Right cardiac atrium (tissue), 5 donors: Measurements from ENCODE around the gene GPC6. TPM values are rescaled to one million over a fixed set of nuclear protein-coding genes. Genes with fewer than 3 reads are reported as not detected.

Source experiments
- ATAC-seq, 2 donors: fragments of 200-7000 bp; cut with Tn5 transposase; one replicate each; pipeline versions ENCODE4 v1.8.0 to v1.9.1; 2020; ENCODE audit warnings: moderate library complexity in 2 of 2, mild to moderate bottlenecking in 1 of 2
- DNase-seq, 3 donors: peaks; one replicate each; pipeline ENCODE4 v3.0.0-alpha.2; 2020
- H3K27ac ChIP-seq: one replicate; pipeline ENCODE4 v1.5.1; 2013; ENCODE audit warnings: mild to moderate bottlenecking, low read length, control low read depth, moderate library complexity
- H3K27me3 ChIP-seq: one replicate; pipeline ENCODE4 v1.6.1; 2013; ENCODE audit not compliant: control insufficient read depth, insufficient read depth
- H3K4me1 ChIP-seq: one replicate; pipeline ENCODE4 v1.6.1; 2013; ENCODE audit warnings: low read length; ENCODE audit not compliant: control insufficient read depth, insufficient read depth
- H3K4me3 ChIP-seq: one replicate; pipeline ENCODE4 v1.5.1; 2013; ENCODE audit warnings: low read length, control low read depth
- H3K9me3 ChIP-seq: one replicate; pipeline ENCODE4 v1.6.1; 2013; ENCODE audit warnings: low read length; ENCODE audit not compliant: control insufficient read depth
- WGBS: extraction: QIAGEN DNeasy Blood & Tissue Kit; methylation state at CpG from one replicate; pipeline ENCODE4 v1.1.7; 2013; 5-methylcytosine and 5-hydroxymethylcytosine counted together
- intact Hi-C, 4 donors: fragments of 100-400 bp; cut with DNase I; formaldehyde crosslinking; loops; one replicate each; pipeline versions ENCODE4 v1.11.0 to v1.14.0; 2022 to 2023
- polyA plus RNA-seq: library from polyadenylated mRNA; stranded (reverse); fragments of 200-250 nt; gene quantifications from one replicate; pipeline ENCODE4 v1.2.3, GENCODE V29; 2013
- total RNA-seq, 4 donors: library from RNA; stranded (reverse); fragmentation: NEBNext Ultra II Directional; extraction: Animal tissue kit (Norgen Biotek cat#: 25700); gene quantifications; one replicate each; pipeline ENCODE4 v1.2.1, GENCODE V29; 2021
- donor health status: healthy with polysubstance abuse.
- donor health status: DM: no; HTN: yes; CAD: no.
- donor health status: DM: no; HTN: no; CAD: no.
- donor health status: DM: no; HTN: yes; CAD: no; lungs with severe emphysema.
- donor health status: DM: yes; HTN: yes; CAD: no.

Gene GPC6
- total and polyA plus RNA-seq, 5 donors, result 1.5 to 11.0 (median 5.3) TPM

DNA sequence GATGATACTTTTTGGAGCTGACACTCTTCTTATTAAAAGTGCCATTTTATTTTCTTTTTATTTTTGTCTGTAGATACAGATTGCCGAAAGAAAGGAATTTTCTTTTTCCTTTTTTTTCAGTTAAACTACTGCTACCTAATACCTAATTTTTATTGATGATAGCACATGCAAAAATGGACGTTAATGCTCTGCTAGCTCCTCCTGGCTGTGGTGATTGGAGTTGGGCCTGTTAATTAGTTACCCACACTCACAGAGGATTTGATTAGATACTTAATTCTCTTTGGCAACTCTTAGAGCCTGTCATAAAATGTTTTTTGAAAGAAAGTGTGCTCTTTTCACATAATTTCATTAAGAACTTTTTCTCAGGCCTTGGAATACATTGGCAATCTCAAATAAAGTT lies 886.1 kb downstream of the GPC6 start:
- intact Hi-C loops, result no loop called here
- WGBS, result 57% methylated on average over 2 of the region's 2 CpGs
- H3K27ac ChIP-seq, result no peak overlapping the region

DNA sequence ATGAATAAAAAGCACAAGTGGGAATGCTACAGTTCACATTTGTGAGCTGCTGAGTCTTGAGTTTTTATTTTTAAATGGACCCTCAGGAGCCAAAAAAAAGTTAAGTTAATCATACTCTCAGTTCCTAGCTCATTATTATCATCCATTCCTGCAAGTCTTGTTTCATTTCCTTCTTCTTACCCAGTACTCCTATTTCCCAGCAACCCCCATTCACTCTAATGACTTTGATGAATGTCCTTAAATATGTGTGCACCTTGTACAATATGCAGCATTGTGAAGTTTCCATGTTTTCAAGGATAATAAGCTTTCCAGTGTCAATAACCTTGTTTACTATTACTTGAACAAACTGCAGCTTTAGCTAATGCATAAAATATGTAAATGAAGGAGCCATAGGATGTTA lies 886.6 kb downstream of the GPC6 start:
- Histone ChIP-seq H3K27ac (no peak overlapping the region), H3K27me3 (no peaks in the 10 kb centered on the region), H3K4me3 (no peak overlapping the region), H3K4me1 (no peaks in the 10 kb centered on the region), H3K9me3 (no peaks in the 10 kb centered on the region)
- intact Hi-C loops, result no loop called here
- ATAC-seq, result no peak
- DNase-seq, result no peak

More for the DNA sequence above, 886.1 kb downstream of the GPC6 start:
- DNase-seq (no peak), ATAC-seq (no peak)
- Histone ChIP-seq H3K27me3 (no peaks in the 10 kb centered on the region), H3K4me3 (no peak overlapping the region), H3K4me1 (no peaks in the 10 kb centered on the region), H3K9me3 (no peaks in the 10 kb centered on the region)

DNA sequence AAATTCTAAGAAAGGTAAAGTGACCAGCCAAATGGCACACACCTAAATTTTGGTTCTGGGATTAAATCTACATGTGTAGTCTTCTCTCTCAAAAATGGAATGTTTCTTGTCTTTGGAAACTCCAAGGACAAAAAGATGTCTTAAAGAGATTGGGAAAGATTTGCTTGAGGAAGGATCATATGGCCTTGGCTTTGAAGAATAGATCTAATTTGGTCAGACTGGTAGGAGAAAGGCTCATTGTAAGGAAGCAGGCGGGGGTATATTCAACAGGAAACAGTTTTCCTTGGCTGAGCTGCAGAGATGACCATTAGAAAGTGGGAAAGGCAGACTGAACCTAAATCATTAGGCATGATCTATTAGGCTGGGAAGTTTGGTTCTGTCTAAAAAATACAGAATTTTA lies 887.6 kb downstream of the GPC6 start:
- DNase-seq, result no peak
- intact Hi-C loops, result no loop called here

DNA sequence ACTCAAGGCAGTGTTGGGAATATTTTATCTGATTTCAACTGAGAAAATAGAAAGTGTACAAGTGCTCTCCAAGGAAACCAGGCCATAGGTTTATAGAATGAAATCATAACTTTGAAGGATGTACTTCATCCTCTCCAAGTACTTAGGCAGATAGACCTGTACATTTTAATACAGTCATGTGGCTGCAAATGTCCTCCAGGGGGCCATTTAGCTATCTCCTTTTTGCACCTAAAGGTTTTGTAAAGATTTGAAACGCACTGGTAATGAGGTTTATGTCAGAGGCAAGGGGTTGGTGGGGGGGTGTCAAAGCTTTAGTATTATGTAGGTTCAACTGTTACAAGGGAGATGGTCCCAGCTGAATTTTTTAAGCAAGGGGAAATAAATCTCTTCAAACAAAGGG lies 888.4 kb downstream of the GPC6 start:
- Histone ChIP-seq H3K4me3 (no peak overlapping the region), H3K9me3 (no peaks in the 10 kb centered on the region), H3K27ac (no peak overlapping the region), H3K4me1 (no peaks in the 10 kb centered on the region), H3K27me3 (no peaks in the 10 kb centered on the region)
- 73% methylated on average over 1 of the region's 1 CpG for WGBS
- intact Hi-C loops, result no loop called here
- DNase-seq, result no peak
- no peak for ATAC-seq

More for the DNA sequence above, 887.6 kb downstream of the GPC6 start:
- Histone ChIP-seq H3K27me3 (no peaks in the 10 kb centered on the region), H3K27ac (no peak overlapping the region), H3K4me1 (no peaks in the 10 kb centered on the region), H3K9me3 (no peaks in the 10 kb centered on the region), H3K4me3 (no peak overlapping the region)
- 81% methylated on average over 1 of the region's 1 CpG for WGBS
- ATAC-seq, result no peak

DNA sequence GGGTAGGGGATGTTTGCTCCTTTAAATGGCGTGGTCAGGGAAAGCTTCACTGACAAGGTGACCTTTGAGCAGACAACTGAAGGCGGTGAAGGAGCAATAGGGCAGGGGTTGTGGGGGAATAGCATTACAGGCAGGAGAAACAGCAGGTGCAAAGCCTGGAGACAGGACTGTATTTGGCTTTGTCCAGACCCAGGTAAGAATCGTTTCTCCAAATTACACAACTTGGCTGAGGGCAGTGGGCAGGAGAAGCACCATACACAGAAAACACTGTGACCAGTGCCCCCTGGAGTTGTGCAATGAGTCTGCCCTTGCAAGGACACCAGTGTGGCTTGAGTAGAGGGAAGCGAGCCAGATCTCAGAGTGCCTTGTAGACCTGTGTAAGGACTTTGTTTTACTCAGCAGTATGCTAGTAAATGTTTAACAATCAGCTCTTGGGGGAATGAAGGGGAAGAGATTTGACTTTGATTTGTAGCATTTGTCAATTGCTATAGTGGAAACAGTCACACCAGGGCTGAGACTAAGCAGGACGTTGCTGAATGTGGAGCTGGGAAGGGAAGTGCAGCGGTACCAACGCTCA lies 892.8 kb downstream of the GPC6 start:
- WGBS, result 80% methylated on average over 7 of the region's 7 CpGs
- Histone ChIP-seq H3K4me3 (no peak overlapping the region), H3K9me3 (no peaks in the 10 kb centered on the region), H3K27me3 (no peaks in the 10 kb centered on the region), H3K27ac (no peak overlapping the region), H3K4me1 (no peaks in the 10 kb centered on the region)
- DNase-seq (no peak), ATAC-seq (no peak)
- intact Hi-C loops, result no loop called here

DNA sequence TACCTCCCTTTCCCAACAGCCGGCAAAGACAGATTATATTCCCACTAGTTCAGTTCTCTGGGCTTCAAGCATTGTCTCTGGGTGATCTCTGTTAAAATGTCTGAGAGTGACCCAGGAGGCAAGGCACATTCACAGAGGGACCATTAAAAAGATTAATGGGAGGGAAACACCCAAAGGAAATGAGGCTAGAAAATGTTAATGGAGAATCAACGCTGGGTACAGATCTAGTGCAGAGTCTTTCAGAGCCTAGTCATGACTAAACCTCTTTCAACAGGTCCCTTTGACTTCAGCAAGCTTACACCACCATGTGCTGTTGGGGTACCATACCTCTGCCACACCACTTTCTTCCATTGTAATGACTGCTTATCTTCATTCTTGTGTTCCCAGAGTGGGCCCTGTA lies 894.3 kb downstream of the GPC6 start:
- WGBS, result 74% methylated on average over 2 of the region's 2 CpGs
- Histone ChIP-seq H3K4me1 (no peaks in the 10 kb centered on the region), H3K9me3 (no peaks in the 10 kb centered on the region), H3K27ac (no peak overlapping the region), H3K4me3 (no peak overlapping the region), H3K27me3 (no peaks in the 10 kb centered on the region)
- ATAC-seq, result no peak
- intact Hi-C loops, result no loop called here
- no peak for DNase-seq

DNA sequence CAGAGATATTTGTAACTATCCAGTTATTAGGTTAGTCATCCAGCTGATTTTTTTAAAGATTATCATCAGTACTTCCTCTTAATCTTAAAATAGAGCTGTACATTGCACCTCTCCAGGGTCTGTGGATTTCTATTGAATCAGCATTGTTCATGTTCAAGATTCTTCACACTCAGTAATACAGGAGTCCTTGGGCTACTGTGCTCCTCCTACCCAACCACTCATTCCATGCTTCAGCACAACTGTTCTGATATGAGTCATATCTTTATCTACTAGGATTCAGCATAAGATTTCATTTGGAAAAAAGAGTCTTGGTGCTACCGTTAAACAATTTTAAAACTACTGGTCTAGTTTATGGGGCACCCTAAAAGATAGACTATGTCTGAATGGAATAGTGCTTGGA lies 895.1 kb downstream of the GPC6 start:
- no peaks in the 10 kb centered on the region for H3K9me3 ChIP-seq
- H3K27ac ChIP-seq, result no peak overlapping the region
- intact Hi-C loops, result no loop called here
- H3K4me3 ChIP-seq, result no peak overlapping the region
- H3K27me3 ChIP-seq, result no peaks in the 10 kb centered on the region
- no peak for DNase-seq
- ATAC-seq, result peak; percentile 43 to 47
- no peaks in the 10 kb centered on the region for H3K4me1 ChIP-seq
- 64% methylated on average over 1 of the region's 1 CpG for WGBS

DNA sequence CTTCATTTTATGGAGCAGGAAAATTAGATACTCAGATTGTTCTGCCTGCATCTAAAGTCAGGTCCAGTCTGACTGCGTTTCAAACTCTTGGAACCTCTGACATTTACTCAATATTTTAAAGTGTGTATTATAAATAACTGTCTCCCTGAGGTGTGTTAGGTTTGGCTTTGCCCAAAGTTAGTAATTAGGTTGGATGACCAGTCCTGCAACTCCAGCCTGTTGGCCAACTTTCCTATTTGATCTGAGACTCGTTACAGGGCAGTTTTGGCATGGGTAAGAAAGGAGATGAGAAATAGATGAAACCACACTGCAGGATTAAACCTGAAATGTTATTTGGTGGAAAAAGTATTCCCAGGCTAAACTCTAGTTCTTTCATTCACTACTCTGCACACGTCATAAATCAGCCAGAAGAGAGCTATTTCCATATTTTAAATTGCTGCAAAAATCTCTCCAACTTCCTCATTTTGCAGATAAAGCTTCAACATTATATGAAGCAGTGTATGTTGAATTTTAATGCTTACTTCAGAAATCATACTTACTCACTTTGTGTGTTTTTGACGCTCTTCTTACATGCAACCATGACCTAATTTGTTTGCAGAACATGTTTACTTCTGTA lies 895.8 kb downstream of the GPC6 start:
- Histone ChIP-seq H3K4me3 (no peak overlapping the region), H3K27ac (no peak overlapping the region), H3K9me3 (no peaks in the 10 kb centered on the region), H3K27me3 (no peaks in the 10 kb centered on the region), H3K4me1 (no peaks in the 10 kb centered on the region)
- intact Hi-C loops, result no loop called here
- no peak for DNase-seq
- WGBS, result 68% methylated on average over 4 of the region's 4 CpGs
- ATAC-seq, result no peak

DNA sequence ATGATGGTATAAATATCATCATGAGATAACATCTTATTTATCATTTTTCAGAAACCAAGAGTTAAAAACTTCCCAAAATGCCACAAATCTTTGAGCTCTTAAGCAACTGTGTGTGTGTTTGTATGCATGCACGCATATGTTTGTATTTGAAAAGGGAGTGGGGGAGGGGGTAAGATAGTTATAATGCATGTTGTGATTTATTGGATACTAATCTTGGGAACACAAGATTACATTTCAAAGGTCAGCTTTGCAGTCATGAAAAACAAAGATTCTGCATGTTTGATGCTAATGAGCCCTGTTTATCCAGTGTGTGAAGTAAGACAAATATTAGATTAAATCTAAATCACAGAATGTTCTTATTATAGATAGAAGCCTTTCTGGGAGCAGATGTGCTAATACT lies 897.0 kb downstream of the GPC6 start:
- Histone ChIP-seq H3K4me3 (no peak overlapping the region), H3K4me1 (no peaks in the 10 kb centered on the region), H3K27ac (no peak overlapping the region), H3K27me3 (no peaks in the 10 kb centered on the region), H3K9me3 (no peaks in the 10 kb centered on the region)
- DNase-seq, result no peak
- no peak for ATAC-seq
- 85% methylated on average over 1 of the region's 1 CpG for WGBS
- intact Hi-C loops, result no loop called here

DNA sequence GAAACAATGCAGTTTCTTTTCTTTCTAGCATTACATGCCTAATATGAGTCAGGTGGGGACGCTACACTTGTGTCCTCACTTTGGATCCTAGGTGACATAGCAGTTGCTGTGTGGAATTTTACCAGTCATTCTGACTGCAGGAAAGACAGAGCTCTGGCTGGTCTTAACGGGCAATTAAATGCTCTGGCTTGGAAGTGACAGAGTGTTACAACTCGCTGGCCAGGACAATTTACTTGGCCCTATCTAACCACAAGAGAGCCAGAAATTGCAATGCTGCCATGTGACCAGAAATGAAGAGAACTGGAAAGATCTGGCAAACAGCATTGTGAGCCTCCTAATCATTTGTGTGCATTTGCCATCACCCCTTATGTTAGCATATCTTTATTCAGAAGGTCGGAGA lies 901.8 kb downstream of the GPC6 start:
- H3K27me3 ChIP-seq, result no peaks in the 10 kb centered on the region
- H3K9me3 ChIP-seq, result no peaks in the 10 kb centered on the region
- WGBS, result 30% methylated on average over 4 of the region's 4 CpGs
- H3K27ac ChIP-seq, result peak overlapping the region; percentile 68
- peak; percentile 96 to 98 for ATAC-seq
- no peaks in the 10 kb centered on the region for H3K4me1 ChIP-seq
- DNase-seq, result peak; percentile 20 to 58 (median 40)
- intact Hi-C loops, result no loop called here
- no peak overlapping the region for H3K4me3 ChIP-seq

DNA sequence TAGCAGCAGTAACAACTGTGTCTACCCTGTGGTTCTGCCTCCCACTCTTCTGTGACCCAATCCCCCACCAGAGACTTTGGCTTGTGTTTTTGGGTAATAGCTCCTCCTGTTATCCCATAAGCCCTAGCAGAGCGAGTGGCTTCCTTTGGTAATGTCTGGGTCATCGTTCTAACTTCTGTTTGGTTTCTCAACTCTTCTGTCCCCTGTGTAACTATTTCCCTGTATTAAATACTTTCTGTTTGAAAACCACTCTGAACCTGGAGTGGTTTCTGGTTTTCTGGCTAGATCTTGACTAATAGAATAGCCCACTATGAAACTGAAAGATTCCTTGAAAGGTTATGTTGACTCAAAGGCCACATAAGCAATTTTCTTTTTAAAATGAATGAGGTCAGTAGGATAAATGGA lies 902.9 kb downstream of the GPC6 start:
- peak overlapping the region; percentile 17 for H3K27ac ChIP-seq
- no peaks in the 10 kb centered on the region for H3K4me1 ChIP-seq
- H3K27me3 ChIP-seq, result no peaks in the 10 kb centered on the region
- ATAC-seq (peak; percentile 17 to 34), DNase-seq (no peak)
- no peaks in the 10 kb centered on the region for H3K9me3 ChIP-seq
- no peak overlapping the region for H3K4me3 ChIP-seq
- intact Hi-C loops, result no loop called here
- 76% methylated on average over 2 of the region's 2 CpGs for WGBS

DNA sequence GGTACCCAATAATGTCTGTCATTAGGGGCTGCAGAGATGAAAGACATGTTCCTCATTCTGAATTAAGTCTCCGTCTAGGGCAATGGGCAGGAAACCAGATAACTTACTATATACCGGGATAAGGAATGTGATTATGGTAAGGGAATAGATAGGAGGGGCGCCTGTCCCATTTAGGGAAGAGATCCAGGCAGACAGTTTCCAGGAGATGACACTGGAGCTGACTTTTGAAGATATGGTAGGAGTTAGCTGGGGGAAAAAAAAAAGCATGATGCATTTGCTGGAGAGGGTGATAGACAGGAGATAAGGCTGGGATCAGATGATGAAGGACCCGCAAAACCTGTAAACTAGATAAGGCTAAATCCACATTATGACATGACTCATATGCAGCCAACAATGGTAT lies 912.2 kb downstream of the GPC6 start:
- Histone ChIP-seq H3K4me1 (peaks cover 1% of the 10 kb centered on the region), H3K27me3 (no peaks in the 10 kb centered on the region), H3K27ac (no peak overlapping the region), H3K4me3 (no peak overlapping the region), H3K9me3 (no peaks in the 10 kb centered on the region)
- DNase-seq (no peak), ATAC-seq (no peak)
- 46% methylated on average over 4 of the region's 4 CpGs for WGBS
- intact Hi-C loops, result no loop called here
